ENCODE data around the gene MCOLN1. TPM values are rescaled to one million over a fixed set of nuclear protein-coding genes. Genes with fewer than 3 reads are reported as not detected.
A peak's percentile ranks its signal among the peaks of the same experiment; 100 is the strongest.

Gene MCOLN1
- total and polyA plus RNA-seq, 2 experiments from 2014 or later, result 15.5 to 55.5 TPM

GRCh38 chr19:7513809-7514642 lies 8.4 kb upstream of the MCOLN1 start:
- no peaks in the 10 kb centered on the region for H3K9me3 ChIP-seq (ENCODE audit: low read depth)
- no peaks in the 10 kb centered on the region for H3K9me2 ChIP-seq (replicated peaks; ENCODE audit: insufficient read depth)
- H3K79me2 ChIP-seq, result peaks cover 24% of the 10 kb centered on the region
- no peak for DNase-seq (ENCODE audit: low spot score)
- no peaks in the 10 kb centered on the region for H3K27me3 ChIP-seq
- no peak overlapping the region for H3K4me2 ChIP-seq
- no peak overlapping the region for H2AFZ ChIP-seq
- H3K27ac ChIP-seq, result no peak overlapping the region
- no peaks in the 10 kb centered on the region for H3K36me3 ChIP-seq (replicated peaks; ENCODE audit: insufficient read depth, low read depth)
- no peaks in the 10 kb centered on the region for H4K20me1 ChIP-seq (ENCODE audit: insufficient read depth, poor library complexity, severe bottlenecking)
- peaks cover 13% of the 10 kb centered on the region for H3K4me1 ChIP-seq (ENCODE audit: insufficient read depth)
- WGBS (ENCODE audit: low lambda C conversion rate, missing lambda C conversion rate), result 84% methylated on average over 5 of the region's 5 CpGs
- no peak overlapping the region for H3K4me3 ChIP-seq
- TF ChIP-seq EZH2phosphoT487 (IDR thresholded peaks at IDR 0.05; ENCODE audit: low read depth, severe bottlenecking, unreplicated experiment) (no peak), CTCF (IDR thresholded peaks at IDR 0.05; ENCODE audit: poor library complexity) (no peak), EZH2 (IDR thresholded peaks at IDR 0.05; ENCODE audit: borderline replicate concordance) (no peak)

DNA sequence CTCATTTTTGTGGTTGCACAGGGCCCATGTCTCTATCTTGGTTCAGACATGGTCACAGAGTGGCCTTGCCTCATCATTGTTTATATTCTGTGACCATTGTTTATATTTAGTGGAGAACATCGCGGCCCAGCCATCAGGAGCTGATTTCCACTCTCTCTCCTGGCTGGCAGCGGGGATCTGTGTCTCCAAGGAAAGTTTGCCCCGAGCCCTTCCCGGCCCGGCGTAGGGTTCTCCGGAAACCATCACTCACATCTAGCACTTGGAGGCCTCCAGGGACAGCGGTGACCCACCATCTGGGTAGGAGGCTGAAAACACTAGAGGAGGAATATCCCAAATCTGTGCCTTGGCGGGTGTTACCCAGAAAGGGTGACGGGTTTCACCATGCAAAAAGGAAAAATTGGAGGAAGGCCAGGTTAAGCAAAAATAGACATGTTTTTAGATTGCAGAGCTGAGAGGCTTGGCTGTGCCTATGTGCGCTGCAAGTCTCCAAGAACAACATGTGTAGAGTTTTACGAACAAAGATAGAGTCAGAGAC lies 7.2 kb upstream of the MCOLN1 start:
- whole genome bisulfite sequencing (ENCODE audit: low lambda C conversion rate, missing lambda C conversion rate), result 56% methylated on average over 13 of the region's 13 CpGs
- H3K4me3 ChIP-seq, result peak overlapping the region; percentile 87
- no peaks in the 10 kb centered on the region for H3K27me3 ChIP-seq
- H3K9me3 ChIP-seq (ENCODE audit: low read depth), result no peaks in the 10 kb centered on the region
- no peaks in the 10 kb centered on the region for H3K9me2 ChIP-seq (replicated peaks; ENCODE audit: insufficient read depth)
- peak overlapping the region; percentile 97 for H3K27ac ChIP-seq
- DNase-seq (ENCODE audit: low spot score), result peak; percentile 36
- peak overlapping the region; percentile 99 for H2AFZ ChIP-seq
- peaks cover 13% of the 10 kb centered on the region for H3K4me1 ChIP-seq (ENCODE audit: insufficient read depth)
- H3K36me3 ChIP-seq (replicated peaks; ENCODE audit: insufficient read depth, low read depth), result no peaks in the 10 kb centered on the region
- peaks cover 24% of the 10 kb centered on the region for H3K79me2 ChIP-seq
- TF ChIP-seq CTCF (IDR thresholded peaks at IDR 0.05; ENCODE audit: poor library complexity) (no peak), EZH2 (IDR thresholded peaks at IDR 0.05; ENCODE audit: borderline replicate concordance) (no peak), EZH2phosphoT487 (IDR thresholded peaks at IDR 0.05; ENCODE audit: low read depth, severe bottlenecking, unreplicated experiment) (no peak)
- peak overlapping the region; percentile 96 for H3K4me2 ChIP-seq
- no peaks in the 10 kb centered on the region for H4K20me1 ChIP-seq (ENCODE audit: insufficient read depth, poor library complexity, severe bottlenecking)

GRCh38 chr19:7515645-7516151 lies 6.7 kb upstream of the MCOLN1 start, which contains the start of gene ZNF358:
Gene ZNF358, plus strand, starts transcription at chr19:7516103. Its CDS starts 3,140 bp downstream, at chr19:7519243.
- no peaks in the 10 kb centered on the region for H3K36me3 ChIP-seq (replicated peaks; ENCODE audit: insufficient read depth, low read depth)
- H3K27me3 ChIP-seq, result no peaks in the 10 kb centered on the region
- no peaks in the 10 kb centered on the region for H4K20me1 ChIP-seq (ENCODE audit: insufficient read depth, poor library complexity, severe bottlenecking)
- peaks cover 13% of the 10 kb centered on the region for H3K4me1 ChIP-seq (ENCODE audit: insufficient read depth)
- H3K9me3 ChIP-seq (ENCODE audit: low read depth), result no peaks in the 10 kb centered on the region
- H2AFZ ChIP-seq, result peak within 1 kb of the TSS; percentile 99
- peaks cover 24% of the 10 kb centered on the region for H3K79me2 ChIP-seq
- TF ChIP-seq CTCF (IDR thresholded peaks at IDR 0.05; ENCODE audit: poor library complexity) (no peak), EZH2 (IDR thresholded peaks at IDR 0.05; ENCODE audit: borderline replicate concordance) (no peak), EZH2phosphoT487 (IDR thresholded peaks at IDR 0.05; ENCODE audit: low read depth, severe bottlenecking, unreplicated experiment) (no peak)
- peak within 1 kb of the TSS; percentile 91 for H3K4me3 ChIP-seq
- H3K9me2 ChIP-seq (replicated peaks; ENCODE audit: insufficient read depth), result no peaks in the 10 kb centered on the region
- H3K27ac ChIP-seq, result peak within 1 kb of the TSS; percentile 97
- WGBS (ENCODE audit: low lambda C conversion rate, missing lambda C conversion rate), result 6% methylated on average over 8 of the region's 33 CpGs
- peak within 1 kb of the TSS; percentile 98 for H3K4me2 ChIP-seq
- peak; percentile 92 for DNase-seq (ENCODE audit: low spot score)

Data from hepatocyte (in vitro differentiated cells).